Parathyroid adenoma (tissue), 2 donors: ENCODE measurements around the gene ICA1.

Experiments
- H2AFZ ChIP-seq: fragments of 300-600 bp; sonication (generic); one replicate; pipeline ENCODE4 v1.7.0; 2017; ENCODE audit warnings: antibody characterized with exemption, mild to moderate bottlenecking
- H3K27ac ChIP-seq: fragments of 300-600 bp; sonication (generic); one replicate; pipeline ENCODE4 v1.7.0; 2017
- H3K27me3 ChIP-seq: fragments of 300-600 bp; sonication (generic); one replicate; pipeline ENCODE4 v1.7.0; 2017; ENCODE audit warnings: low read length; ENCODE audit not compliant: control insufficient read depth, insufficient read depth
- H3K36me3 ChIP-seq: fragments of 300-600 bp; sonication (generic); one replicate; pipeline ENCODE4 v1.7.0; 2017; ENCODE audit warnings: low read length; ENCODE audit not compliant: control insufficient read depth, insufficient read depth
- H3K4me1 ChIP-seq: fragments of 300-600 bp; sonication (generic); one replicate; pipeline ENCODE4 v1.7.0; 2017; ENCODE audit warnings: control low read depth
- H3K4me2 ChIP-seq: fragments of 300-600 bp; sonication (generic); one replicate; pipeline ENCODE4 v1.7.0; 2017; ENCODE audit warnings: low read length
- H3K4me3 ChIP-seq: fragments of 300-600 bp; sonication (generic); one replicate; pipeline ENCODE4 v1.7.0; 2017; ENCODE audit warnings: low read depth, low read length
- H3K79me2 ChIP-seq: fragments of 300-600 bp; sonication (generic); one replicate; pipeline ENCODE4 v1.7.0; 2017; ENCODE audit warnings: control low read depth
- H3K9ac ChIP-seq: fragments of 300-600 bp; sonication (generic); one replicate; pipeline ENCODE4 v1.7.0; 2017; ENCODE audit warnings: mild to moderate bottlenecking
- H3K9me3 ChIP-seq: fragments of 300-600 bp; sonication (generic); one replicate; pipeline ENCODE4 v1.7.0; 2017; ENCODE audit warnings: low read length; ENCODE audit not compliant: control insufficient read depth
- CTCF ChIP-seq: fragments of 300-600 bp; sonication (generic); IDR thresholded peaks from one replicate; pipeline ENCODE4 v1.7.0; 2017; ENCODE audit warnings: antibody characterized with exemption, mild to moderate bottlenecking
- donor health status: primary hyperparathyroidism.

The ICA1 gene

DNA sequence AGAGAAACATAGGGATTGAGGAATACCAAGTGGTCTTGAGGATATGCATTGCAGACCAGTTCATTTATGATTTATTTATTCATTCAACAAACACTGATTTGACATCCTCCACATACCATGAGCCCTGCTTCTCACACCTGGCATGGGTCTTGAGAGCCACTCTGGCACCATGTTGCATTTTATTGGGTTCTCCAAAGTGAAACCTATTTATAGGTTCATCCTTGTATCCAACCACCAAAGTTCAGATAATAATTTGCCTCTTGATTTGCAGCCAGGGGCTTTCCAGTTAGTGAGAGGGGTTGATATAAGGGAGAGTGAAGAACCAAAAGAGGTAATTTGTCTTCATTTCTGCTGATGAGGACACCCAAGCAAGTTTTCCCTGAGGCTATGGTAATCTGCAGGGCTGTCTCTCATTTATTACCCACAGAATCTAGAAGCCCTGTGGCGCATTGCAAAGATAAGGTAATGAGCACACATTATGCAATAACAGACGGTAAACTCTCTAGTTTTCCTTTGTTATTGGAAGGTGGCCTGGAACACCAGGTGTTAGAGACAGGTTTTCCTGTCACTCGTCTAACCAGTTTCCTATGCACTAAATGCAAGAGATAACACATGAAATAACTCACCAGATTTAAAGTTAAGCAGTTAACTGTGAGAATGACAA lies 28.8 kb upstream of the ICA1 start:
- Histone ChIP-seq H2AFZ (peak overlapping the region; percentile 54), H3K4me1 (peaks cover 3% of the 10 kb centered on the region), H3K4me3 (peak overlapping the region; percentile 13), H3K27ac (no peak overlapping the region), H3K79me2 (no peaks in the 10 kb centered on the region), H3K4me2 (peak overlapping the region; percentile 39), H3K36me3 (no peaks in the 10 kb centered on the region), H3K27me3 (no peaks in the 10 kb centered on the region), H3K9ac (no peak overlapping the region), H3K9me3 (no peaks in the 10 kb centered on the region)
- TF ChIP-seq CTCF: no peak

DNA sequence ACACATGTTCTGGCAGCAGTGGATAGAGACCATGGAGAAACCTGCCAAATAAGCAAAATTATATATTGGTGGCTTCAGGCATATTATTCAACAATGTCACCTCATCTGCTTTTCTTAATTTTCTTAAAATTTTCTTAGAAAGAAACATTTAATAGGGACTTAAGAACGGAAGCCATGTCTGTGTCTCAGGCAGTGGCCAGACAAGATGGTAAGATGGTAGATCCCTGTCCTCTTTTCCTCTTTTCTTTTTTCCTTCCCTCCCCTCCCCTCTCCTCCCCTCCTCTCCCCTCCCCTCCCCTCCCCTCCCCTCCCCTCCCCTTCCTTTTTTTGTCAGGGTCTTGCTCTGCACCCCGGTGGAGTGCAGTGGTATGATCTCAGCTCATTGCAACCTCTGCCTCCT lies 24.2 kb upstream of the ICA1 start:
- Histone ChIP-seq H3K9me3 (no peaks in the 10 kb centered on the region), H3K27ac (no peak overlapping the region), H3K36me3 (no peaks in the 10 kb centered on the region), H3K27me3 (no peaks in the 10 kb centered on the region), H3K4me1 (peaks cover 3% of the 10 kb centered on the region), H3K79me2 (no peaks in the 10 kb centered on the region), H3K9ac (no peak overlapping the region), H2AFZ (no peak overlapping the region), H3K4me3 (no peak overlapping the region), H3K4me2 (no peak overlapping the region)
- TF ChIP-seq CTCF: no peak

GRCh38 chr7:8285155-8285554 lies 23.2 kb upstream of the ICA1 start:
- H3K36me3 ChIP-seq: no peaks in the 10 kb centered on the region
- no peak overlapping the region for H3K27ac ChIP-seq
- no peak overlapping the region for H3K4me3 ChIP-seq
- no peak overlapping the region for H2AFZ ChIP-seq
- TF ChIP-seq CTCF: no peak
- no peaks in the 10 kb centered on the region for H3K79me2 ChIP-seq
- H3K4me2 ChIP-seq: no peak overlapping the region
- no peak overlapping the region for H3K9ac ChIP-seq
- no peaks in the 10 kb centered on the region for H3K4me1 ChIP-seq
- no peaks in the 10 kb centered on the region for H3K9me3 ChIP-seq
- H3K27me3 ChIP-seq: no peaks in the 10 kb centered on the region

DNA sequence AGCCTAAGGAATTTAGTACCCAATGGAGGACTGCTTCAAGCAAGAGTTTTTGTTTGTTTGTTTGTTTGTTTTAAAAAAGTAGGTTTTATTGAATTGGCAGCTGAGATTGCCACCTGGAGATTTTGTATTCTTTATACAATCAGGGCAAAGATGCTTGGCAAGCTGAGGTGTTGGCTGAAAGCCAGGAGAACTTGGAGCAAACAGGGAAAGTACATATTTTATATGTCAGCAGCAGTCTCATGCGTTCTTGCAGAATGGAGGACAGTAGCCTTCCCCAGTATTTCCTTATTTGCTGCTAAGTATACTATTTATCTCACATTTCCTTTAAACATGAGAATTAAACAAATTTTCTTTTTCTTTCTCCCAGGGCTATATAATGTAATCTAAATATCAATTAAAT lies 22.6 kb upstream of the ICA1 start:
- no peaks in the 10 kb centered on the region for H3K4me1 ChIP-seq
- no peak overlapping the region for H2AFZ ChIP-seq
- no peak overlapping the region for H3K4me2 ChIP-seq
- H3K4me3 ChIP-seq: no peak overlapping the region
- H3K9ac ChIP-seq: no peak overlapping the region
- no peaks in the 10 kb centered on the region for H3K9me3 ChIP-seq
- no peaks in the 10 kb centered on the region for H3K27me3 ChIP-seq
- H3K36me3 ChIP-seq: no peaks in the 10 kb centered on the region
- no peak for TF ChIP-seq CTCF
- H3K79me2 ChIP-seq: no peaks in the 10 kb centered on the region
- no peak overlapping the region for H3K27ac ChIP-seq

GRCh38 chr7:8283968-8284367 lies 22.0 kb upstream of the ICA1 start:
- Histone ChIP-seq H3K27me3 (no peaks in the 10 kb centered on the region), H3K79me2 (no peaks in the 10 kb centered on the region), H3K4me1 (no peaks in the 10 kb centered on the region), H3K9ac (no peak overlapping the region), H3K27ac (no peak overlapping the region), H3K4me2 (no peak overlapping the region), H2AFZ (no peak overlapping the region), H3K9me3 (no peaks in the 10 kb centered on the region), H3K4me3 (no peak overlapping the region), H3K36me3 (no peaks in the 10 kb centered on the region)
- TF ChIP-seq CTCF: no peak
